H4 (cell line): ENCODE results near the gene CEP112. TPM values are rescaled to one million over a fixed set of nuclear protein-coding genes. Genes with fewer than 3 reads are reported as not detected.

Experiments
- DNase-seq: peaks from one replicate; pipeline ENCODE4 v3.0.0-alpha.2; 2015; ENCODE audit warnings: low spot score
- total RNA-seq: library from RNA; depleted of rRNA; stranded (reverse); fragments of >200 nt; shearing (Covaris generic); gene quantifications from 2 replicates; pipeline ENCODE4 v1.2.3, GENCODE V29; 2014

The CEP112 gene
- total RNA-seq, 1 experiment from 2014 or later: 3.0 TPM

DNA sequence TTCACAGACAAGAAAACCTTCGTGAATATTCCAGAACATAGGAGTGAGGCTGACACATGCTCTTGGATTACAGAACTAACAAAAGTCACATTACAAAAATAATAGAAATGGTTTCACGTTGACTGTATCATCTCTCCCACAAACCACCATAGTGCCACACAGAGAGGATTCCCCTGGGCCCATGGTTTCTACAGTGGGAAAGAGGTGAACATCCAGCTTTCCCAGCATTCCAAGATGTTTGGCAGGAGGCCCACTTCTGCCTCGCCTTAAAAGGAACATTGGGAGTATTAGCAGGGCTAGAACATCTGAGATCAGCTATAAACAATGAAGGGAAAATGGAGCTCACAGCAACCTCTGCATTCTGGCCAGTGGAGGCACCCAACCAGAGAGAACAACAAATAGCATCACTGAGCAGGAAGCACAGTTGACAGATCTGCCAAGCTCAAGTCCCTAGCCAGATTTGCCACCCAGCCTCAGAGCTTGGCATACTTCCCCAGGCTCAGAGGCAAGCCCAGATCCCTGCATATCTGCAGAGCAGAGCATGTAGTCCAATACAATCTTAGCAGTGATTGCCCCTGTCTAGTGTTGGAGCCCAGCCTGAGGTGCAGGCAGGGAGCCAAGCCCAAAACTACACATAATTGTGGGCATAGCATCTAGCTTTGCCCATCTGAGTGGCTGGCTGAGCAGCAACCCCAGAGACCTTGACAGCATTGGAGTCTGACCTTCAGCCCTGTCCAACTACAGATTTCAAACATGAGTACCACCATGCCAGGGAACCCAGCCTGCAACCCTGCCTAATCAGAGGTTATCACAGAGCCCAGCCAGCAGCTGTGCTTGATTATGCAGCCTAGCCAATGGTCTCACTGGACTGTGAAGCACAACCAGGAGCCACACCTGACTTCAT is 260.4 kb downstream of the CEP112 start:
- no peak for DNase-seq

DNA sequence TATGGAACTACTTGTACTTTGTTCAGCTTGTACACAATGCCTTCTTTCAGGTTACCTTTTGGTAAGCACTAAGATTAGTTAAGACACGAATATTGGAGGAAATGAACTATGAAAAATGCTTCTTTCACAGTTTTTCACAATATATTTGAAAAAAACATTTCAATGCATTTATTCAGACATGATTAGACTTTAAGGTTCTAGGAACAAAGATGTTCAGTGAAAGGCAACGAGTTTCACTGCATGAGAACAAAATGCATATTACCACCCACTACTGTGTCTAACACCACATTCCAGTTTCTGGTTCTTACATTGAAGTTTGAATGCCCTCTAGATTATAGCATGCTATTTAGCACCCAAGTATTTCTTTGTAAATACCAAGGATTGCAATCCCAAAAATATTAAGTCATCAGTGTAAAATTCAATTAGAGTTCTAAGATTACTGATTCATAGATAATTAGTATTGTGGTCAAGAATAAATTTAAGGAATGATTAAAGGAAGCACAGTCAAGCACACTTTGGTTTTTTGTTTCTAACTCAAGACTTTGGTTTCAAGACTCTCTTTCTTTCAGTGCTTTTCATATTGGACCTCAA is 261.7 kb downstream of the CEP112 start:
- no peak for DNase-seq

DNA sequence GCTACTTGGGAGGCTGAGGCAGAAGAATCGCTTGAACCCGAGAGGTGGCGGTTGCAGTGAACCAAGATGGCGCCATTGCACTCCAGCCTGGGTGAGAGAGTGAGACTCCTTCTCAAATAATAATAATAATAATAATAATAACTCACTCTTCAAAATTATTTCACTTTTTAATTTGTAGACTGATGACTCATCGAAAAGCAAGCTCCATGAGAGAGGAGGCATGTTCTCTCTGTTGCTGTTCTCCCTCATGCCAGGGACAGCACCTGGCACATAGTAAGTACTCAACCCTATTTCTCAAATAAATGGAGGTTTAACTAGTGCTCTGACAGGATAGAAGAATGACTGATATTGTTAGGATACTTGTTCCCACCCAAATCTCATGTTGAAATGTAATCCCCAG is 265.3 kb downstream of the CEP112 start:
- DNase-seq: no peak

DNA sequence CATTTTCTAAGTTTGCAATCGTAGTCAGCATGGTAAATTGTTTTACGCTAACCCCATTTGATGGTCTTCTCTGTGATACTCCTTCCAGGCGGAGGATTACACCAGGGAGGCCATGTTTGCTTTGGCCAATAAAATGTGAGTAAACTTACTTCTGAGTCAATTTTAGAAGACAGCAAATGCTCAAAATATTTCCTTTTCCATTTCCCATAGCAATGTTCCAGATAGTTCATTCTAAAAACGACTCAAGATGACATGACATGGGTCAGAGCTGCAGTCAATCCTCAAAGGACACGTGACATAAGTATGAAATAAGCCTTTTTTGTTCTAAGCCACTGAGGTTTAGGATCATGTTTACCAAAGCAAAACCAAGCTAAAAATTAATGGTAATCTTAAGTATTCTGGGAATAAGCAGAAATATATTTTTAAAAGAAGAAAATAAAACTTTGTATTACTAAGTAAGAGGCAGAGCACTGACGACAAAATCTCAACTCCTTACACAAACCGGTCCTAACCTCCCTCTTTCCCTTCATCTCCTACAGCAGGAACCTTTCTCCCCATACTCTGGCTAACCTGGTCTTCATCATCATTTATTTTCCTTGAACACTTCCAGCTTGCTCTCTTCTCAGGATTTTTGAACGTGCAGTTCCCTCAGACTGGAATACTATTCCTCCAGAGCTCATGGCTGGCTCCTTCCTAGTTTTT is 266.2 kb downstream of the CEP112 start:
- DNase-seq: no peak

DNA sequence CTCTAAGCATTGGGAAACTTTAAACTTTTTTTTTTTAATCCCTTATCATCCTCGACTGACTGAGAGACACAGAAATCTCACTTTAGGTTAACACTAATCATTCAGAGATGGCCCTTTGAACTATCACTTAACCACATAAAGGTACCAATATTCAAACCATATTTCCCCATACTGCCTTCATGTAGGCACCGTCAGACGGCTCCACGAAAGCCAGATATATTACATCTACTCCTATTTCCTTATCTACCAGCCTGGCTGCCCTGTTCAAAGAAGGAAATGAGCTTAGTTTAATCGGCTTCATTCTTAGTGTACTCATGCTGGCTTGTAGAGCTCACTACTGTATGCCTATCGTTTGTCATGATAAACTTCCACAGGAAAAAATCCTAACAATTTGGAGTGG is 270.9 kb downstream of the CEP112 start:
- no peak for DNase-seq

DNA sequence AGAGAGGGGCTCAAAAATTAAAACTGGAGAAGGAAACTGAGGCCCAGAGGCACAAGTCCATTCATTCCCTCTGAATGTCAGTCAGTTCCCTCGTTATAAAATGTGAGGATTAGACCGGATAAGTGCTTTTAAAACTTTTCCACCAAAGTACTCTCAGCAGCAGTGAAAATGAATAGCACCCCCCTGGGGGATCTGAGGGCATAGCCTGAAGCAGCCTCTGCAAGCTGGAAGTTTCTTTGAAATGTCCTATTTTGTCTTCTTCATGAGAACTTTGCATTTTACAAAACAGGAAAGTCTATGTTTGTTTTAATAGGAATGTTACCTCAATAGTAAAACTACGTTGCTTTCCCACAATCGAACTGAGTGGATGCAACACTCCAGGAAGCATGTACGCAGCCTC is 273.0 kb downstream of the CEP112 start:
- no peak for DNase-seq

DNA sequence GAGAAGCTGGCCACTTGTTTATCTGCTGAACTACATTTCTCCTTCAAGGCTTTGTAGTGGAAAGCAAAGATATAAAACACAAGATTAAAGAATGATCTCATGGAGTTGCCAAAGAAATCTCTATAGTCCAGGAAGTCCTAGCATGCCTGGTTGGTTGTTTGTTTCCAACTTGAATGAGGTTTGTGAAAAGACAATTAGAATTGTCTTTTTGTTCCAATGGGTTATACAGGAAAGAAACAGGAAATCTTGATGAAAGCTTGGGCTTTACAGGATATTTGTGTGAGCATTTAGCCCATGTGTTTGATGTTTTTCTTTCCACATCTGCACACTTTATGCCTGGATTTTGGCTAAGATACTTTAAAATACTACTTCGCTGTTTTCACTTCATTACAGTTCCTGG is 273.4 kb downstream of the CEP112 start:
- DNase-seq: no peak

DNA sequence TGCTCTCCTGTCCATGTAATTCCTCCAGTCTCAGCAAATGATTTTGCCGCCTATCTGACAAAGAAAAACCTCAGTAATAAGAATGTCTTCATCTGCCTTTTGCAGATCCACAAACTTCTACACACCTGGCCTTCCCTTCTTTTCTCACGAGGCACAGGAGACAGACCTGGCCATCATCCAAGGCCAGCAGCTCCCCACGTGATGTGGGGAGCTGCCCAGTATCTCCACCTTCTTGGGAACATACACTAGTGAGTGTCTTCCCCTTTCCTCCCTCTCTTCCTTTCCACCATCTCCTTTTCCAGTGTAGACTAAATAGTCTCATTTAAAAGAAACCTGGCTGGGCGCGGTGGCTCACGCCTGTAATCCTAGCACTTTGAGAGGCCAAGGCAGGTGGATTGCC is 274.4 kb downstream of the CEP112 start:
- DNase-seq: no peak

DNA sequence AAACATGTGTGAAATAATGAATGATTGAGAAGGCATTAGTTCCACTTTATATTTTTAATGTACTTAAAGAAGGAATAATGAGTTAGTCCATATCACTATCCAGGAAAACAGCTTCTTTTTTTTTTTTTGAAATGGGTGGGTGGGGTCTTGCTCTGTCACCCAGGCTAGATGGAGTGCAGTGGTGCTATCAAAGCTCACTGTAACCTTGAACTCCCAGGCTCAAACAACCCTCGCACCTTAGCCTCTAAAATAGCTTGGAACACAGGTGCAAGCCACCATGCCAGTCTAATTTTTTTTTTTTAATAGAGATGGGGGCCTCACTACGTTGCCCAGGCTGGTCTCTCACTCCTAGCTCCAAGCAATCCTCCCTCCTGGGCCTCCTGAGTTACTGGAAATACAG is 275.5 kb downstream of the CEP112 start:
- no peak for DNase-seq

DNA sequence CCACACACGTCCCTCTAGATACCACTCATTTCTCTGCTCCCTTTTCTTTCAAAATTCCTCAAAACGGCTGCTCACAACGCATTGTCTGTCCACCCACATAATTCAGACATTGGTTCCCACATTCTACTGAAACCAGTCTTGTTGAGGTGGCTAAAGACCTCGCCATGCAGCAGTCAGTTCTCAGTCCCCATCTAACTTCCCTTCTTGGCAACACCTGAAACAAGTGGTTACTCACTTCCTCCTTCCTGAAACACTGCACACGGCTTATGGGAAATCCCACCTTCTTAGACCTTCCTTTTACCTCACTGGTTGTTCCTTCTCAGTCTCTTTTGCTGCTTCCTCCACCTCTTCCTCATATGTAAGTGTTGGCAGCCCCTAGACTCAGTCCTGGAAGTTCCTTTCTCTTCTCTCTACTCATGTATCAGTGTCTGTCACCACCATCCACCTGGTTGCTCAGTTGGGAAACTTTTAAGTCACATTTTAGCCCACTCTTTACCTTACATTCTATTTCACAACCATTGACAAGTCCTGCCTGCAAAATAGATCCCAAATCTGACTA is 277.1 kb downstream of the CEP112 start:
- DNase-seq: no peak

DNA sequence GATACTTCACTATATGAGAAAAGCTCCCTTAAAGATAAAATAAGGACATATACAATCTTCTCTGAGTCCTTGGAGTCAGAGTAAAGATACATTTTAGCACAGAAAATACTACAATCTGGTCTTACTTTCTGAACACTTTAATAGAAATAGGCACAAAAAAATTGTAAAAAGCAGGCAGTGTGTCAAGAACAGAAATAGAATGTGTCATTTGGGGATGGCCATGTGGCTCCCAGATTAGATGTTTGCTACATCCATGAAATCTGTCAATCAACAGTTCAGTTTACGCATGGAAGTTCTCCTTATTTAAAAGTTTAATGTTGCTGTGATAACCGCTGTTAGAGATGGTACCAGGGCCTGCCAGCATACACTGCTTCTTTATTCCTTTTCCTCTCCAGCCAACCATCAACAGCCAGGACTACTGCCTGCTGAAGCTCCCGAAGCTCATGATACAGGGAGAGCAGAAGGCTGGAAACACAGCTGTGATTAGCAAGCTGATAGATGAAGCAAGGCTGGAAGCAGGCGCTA is 278.5 kb downstream of the CEP112 start:
- no peak for DNase-seq

DNA sequence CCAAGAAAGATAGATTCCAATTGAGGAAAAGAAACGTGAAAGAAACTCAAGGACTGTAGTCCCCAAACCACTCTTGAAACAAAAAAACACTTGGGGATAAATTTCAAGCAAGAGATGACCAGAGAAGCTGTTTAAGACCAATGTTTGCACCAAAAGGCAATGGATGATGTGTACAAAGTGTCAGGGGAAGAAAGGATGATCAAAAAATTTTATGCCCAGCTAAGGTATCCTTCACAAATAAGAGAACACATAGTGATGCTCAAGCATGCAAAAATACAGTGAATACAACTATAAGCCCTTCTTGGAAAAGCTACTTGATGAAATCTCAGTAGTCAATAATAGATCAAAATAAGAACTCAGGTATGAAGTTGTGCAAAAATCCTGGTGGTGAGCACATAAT is 281.1 kb downstream of the CEP112 start:
- no peak for DNase-seq

DNA sequence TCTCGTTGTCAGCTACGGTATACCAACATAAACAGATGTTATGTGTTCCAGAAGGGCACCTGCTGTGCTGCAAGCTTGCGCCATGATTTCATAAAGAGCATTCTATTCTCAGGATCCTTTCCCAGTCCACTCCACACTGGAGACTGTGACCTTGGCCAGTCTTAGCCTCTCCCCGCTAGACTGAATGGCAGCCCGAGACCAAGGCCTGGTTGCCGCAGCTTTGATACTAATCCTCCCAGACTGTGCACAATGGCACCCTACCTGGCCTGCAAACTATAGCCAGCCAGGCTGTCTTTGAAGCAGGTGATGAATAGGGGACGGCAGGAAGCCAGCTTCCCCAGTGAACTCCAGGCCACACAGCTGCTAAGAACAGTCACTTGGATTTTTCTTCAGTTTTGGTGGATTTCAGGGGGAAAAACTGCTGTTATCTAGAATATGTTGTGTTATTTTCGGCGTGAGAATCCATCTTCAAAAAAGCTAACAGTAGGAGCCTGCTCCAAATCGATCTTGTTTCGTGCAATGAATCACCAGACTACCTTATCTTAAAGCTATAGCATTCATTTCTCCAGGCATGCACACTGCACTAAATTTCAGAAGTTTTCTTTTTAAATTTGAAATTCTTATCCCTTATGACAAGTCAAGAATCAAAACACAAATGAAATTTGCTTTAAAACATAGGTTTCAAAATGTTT is 289.0 kb downstream of the CEP112 start:
- no peak for DNase-seq

DNA sequence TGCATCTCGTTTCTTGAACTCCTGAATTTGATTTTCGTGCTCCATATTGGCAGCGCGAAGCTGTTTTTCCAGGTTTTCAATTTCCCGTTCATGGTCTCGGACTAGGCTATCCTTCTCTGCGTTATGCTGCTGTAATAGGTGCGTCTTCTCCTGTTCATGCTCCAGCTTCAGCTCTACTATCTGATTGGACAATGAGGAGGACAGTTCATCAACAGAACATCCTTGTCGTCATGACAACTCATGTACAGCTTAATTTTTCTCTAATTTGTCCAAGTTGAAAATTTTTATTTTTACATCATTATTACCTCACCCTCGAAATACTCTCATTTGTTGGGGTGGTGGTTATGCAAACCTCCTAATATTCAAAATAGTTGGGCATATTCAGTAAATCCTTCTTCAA is 289.8 kb downstream of the CEP112 start:
- DNase-seq: no peak

DNA sequence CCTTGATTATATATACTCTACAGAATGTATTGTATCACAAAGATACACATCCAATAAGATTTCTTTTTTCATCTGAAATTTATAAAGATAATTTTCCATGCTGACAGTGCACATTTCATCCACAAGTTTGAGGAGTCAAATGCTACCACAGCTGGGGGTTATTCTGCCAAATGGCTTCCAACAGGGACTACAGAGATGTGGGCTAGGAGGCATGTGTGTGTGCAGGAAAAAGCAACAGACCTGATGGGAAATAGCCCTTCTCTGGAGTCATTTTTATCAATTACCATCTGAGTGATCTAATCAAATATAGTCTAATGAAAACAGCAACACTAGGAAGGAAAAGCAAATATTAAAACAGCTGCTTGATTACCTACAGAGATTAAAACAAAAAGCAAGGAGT is 290.5 kb downstream of the CEP112 start:
- DNase-seq: no peak

DNA sequence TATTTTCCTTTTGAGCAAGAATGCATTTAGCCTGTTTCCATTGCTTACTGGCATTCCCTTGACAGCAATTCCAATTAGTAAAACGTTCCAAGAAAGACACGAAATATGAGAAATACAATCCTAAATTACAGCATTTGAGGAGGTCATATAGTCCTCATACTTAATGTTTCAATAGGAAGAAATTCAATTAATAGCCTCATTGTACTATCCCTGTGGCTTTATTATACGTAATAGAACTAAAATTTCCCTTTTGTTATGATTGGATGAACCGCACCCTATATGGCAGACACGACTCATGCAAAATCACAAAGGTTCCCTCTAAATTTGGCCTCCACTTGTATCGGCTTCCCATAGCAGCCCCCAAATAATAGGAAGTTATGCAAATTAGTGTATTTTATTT is 291.7 kb downstream of the CEP112 start:
- DNase-seq: no peak

DNA sequence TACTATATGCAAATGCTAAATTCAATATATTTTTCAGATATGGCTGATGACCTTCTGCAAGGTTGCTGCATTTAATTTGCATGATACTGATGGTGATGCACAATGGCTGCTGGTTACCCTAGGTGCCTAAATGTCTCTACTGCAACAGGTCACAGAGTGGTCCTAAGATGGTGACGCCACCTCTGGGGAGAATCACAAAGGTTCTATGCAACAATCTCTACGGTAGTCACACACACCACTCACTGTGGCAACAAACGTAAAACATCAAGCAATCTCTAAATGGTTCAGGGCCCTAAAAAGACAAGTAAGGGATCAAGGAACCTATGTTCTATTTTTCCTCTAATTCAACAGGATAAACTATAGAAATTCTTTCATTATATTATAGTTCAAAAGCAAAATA is 293.3 kb downstream of the CEP112 start:
- no peak for DNase-seq

DNA sequence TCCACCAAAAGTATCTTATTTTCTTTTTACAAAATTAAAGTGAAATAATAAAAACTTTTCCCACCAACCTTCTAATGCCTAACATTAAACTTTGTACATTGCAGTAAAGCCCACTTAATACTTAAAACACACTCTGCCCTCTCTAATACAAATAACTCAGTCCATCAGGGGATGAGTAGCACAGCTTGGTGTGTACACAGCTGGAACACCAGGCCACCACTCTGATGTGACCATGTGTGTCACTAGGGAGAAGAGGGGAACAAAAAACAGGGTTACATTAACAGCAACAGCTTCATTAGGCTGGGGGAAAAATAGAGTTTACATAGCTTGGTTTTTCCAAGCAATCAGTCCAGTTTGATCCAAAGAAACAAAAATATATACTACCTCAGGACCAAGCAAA is 295.0 kb downstream of the CEP112 start:
- no peak for DNase-seq

DNA sequence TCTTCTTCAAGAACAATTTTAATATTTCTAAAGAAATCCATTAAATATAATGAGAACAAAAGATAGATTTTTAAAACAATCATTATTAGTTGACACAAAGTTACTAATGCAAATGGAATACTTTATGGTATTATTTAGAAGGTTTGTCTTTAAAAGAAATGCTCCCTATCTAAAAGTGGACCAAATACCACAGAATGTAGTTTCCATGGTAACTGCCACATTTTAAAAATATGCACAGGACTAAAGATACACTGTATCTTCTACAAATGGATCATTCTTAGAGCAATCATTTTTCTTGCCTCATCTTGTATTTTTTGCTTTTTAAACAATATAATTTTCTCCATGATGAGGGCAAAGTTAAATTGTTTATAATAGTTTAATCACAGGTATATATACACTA is 296.0 kb downstream of the CEP112 start:
- DNase-seq: no peak

DNA sequence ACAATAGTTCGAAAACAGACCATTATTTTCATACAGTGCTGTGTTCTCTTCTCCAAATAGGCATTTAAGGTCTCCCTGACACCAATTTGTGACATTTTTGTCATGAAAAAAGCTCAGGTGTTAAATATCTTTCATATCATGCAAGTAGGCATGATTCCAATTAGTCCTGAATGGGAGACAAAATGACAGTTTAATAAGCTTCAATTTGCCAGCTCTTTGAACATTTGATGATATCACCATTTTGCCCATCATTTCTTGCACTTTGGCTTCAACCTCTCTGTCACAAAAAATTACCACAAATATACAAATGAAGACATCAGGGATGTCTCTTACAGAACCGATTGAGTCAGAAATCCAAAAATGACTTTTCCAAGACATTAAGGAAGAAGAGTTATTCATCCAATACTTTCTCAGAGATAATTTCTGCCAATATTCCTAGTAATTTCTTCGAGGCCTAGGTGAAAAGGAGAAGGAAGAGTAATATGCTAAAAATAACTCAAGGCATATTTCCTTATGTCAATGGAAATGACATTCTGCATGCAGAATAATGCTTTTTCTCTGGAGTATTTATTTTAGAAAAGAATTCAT is 298.1 kb downstream of the CEP112 start:
- no peak for DNase-seq

DNA sequence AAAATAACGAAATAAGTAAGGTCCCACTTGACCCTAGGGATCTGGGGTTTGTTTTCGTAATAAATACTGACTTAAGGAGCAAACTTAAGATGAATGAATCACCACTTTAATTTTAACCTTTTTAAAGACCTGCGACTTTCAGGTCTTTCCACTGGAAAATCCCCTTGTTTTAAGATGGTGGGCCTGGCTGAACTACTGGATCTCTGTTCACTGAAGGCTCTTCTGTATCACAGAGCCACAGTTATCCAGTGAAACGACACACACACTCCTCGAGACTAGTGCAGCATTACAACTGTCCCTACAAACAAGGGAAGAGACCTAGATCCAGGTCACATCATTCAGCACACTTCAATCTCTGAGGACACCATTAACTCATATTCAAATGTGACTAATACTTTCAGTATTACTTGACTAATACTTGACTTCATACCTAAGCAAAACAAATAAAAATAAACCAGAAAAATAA is 299.0 kb downstream of the CEP112 start:
- DNase-seq: no peak
